ENCODE results near the gene RTN3.

DNA sequence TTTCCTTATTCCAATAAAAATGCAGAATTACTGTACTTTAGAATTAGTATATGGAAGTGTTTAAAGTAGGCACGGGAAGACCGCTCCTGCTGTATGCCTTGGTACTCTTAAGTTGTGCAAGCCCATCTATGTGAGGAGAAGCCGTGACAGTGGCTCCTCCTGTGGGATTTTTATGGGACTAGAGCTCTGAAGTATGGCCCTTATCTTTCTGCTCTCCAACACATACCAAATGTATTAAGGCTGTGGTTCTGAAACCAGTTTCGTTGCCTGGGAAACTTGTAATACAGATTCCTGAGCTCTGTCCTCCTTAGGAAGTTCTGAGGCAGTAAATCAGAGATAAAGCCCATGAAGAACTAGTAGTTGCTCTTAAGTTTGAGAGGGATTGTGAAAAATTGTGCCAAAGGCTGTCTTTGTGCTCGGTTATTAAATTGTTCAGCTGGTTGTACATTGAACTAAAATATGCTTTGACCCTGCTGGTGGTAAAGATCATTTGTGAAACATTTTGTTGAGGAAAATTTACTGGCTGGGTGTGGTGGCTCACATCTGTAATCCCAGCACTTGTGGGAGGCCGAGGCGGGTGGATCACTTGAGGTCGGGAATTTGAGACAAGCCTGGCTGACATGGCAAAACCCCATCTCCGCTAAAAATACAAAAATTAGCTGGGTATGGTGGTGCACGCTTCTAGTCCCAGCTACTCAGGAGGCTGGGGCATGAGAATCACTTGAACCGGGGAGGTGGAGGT lies 29.3 kb downstream of the RTN3 start:
- no peak for TF ChIP-seq POLR2A (IDR thresholded peaks at IDR 0.05)
- no peak for TF ChIP-seq EP300 (IDR thresholded peaks at IDR 0.05)
- TF ChIP-seq, protein P1, sequence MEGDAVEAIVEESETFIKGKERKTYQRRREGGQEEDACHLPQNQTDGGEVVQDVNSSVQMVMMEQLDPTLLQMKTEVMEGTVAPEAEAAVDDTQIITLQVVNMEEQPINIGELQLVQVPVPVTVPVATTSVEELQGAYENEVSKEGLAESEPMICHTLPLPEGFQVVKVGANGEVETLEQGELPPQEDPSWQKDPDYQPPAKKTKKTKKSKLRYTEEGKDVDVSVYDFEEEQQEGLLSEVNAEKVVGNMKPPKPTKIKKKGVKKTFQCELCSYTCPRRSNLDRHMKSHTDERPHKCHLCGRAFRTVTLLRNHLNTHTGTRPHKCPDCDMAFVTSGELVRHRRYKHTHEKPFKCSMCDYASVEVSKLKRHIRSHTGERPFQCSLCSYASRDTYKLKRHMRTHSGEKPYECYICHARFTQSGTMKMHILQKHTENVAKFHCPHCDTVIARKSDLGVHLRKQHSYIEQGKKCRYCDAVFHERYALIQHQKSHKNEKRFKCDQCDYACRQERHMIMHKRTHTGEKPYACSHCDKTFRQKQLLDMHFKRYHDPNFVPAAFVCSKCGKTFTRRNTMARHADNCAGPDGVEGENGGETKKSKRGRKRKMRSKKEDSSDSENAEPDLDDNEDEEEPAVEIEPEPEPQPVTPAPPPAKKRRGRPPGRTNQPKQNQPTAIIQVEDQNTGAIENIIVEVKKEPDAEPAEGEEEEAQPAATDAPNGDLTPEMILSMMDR (IDR thresholded peaks at IDR 0.05), result no peak
